CD4-positive, alpha-beta T cell treated with Interleukin-6 at 100 ng/mL for 8 hours (primary cell): ENCODE measurements around the gene ENTPD2.
A peak's percentile ranks its signal among the peaks of the same experiment; 100 is the strongest.

Experiments used
- DNase-seq: peaks from one replicate; pipeline ENCODE4 v3.0.0-alpha.2; 2020; ENCODE audit warnings: mixed read lengths, low spot score

Gene ENTPD2

DNA sequence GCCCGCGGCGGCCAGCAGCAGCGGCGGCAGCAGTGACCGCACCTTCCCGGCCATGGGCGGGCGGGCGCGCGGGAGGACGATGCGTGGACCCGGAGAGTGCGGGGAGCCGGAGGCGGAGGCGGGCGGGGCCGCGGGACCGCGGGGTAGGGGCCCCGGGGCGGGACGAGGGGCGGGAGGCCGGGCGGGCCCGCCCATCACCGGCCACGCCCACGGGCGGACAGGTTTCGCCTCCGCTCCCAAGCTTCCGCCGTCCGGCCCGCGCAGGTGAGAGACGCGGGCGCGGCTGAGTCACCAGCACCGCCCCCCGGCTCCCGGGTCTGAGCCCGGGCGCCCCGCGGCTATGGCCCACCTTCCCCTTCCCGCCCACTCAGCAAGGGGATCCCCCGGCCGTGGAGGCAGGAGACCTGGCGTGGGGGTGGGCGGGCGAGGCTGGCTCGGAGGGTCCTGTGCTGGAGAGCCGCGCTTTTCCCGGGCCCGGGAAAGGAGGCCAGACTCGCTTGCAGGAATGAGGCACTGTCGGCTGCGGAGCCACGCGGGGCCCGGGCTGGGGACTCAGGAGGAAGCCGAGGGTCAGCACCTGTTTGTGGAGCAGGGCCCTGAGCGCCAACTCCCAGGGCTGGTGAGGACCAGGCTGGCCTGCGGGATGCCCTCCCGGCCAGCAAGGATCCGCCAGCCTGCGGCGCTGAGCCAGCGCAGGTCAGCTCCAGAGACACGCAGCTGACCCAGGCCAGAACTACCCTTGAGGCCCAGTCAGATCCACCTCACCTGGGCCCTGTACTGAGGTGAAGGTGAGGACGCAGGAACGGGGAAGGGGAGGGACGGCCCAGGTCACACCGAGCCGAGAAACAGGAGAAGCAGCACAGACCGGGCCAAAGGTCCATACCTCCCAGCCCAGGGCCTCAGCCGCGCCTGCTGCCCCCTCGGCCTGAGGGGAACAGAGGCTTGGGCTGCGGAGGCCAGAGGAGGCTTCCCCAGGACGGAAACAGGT lies at the start of gene ENTPD2:
ENTPD2 (minus strand) TSS at position 118 of the 988 bp plus-strand sequence; CDS start at position 54, 64 bp downstream.
- peak; percentile 31 for DNase-seq

DNA sequence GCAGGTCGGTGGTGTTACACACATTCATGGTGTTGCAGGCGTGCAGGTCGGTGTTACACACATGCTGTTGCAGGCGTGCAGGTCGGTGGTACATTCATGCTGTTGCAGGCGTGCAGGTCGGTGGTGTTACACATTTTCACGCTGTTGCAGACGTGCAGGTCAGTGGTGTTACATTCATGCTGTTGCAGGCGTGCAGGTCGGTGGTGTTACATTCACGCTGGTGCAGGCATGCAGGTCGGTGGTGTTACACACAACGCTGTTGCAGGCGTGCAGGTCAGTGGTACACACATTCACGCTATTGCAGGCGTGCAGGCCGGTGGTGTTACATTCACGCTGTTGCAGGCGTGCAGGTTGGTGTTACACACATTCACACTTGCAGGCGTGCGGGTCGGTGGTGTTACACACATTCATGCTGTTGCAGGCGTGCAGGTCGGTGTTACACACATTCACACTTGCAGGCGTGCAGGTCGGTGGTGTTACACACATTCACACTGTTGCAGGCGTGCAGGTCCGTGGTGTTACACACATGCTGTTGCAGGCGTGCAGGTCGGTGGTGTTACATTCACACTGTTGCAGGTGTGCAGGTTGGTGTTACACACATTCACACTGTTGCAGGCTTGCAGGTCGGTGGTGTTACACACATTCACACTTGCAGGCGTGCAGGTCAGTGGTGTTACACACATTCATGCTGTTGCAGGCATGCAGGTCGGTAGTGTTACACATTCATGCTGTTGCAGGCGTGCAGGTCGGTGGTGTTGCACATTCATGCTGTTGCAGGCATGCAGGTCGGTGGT lies 49.5 kb upstream of the ENTPD2 start:
- DNase-seq: no peak

DNA sequence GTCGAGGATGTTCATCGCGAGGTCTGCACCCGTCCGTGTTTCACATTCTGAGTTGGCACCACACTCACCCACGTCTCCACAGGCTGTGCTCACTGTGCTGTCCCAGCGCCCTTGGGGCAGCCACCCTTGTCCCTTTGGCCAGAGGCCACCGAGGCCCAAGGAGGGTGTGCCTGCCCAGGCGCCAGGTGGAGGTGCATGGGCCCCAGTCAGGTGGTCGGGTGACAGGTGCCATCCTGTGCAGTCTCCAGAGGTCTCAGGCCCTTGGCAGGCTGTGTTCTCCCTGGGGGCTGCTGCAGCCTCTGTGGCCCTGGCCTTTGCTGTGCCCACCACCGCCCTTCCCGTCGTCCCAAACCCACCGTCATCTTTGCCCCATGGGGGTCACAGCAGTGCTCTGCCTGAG lies 45.4 kb upstream of the ENTPD2 start:
- no peak for DNase-seq

DNA sequence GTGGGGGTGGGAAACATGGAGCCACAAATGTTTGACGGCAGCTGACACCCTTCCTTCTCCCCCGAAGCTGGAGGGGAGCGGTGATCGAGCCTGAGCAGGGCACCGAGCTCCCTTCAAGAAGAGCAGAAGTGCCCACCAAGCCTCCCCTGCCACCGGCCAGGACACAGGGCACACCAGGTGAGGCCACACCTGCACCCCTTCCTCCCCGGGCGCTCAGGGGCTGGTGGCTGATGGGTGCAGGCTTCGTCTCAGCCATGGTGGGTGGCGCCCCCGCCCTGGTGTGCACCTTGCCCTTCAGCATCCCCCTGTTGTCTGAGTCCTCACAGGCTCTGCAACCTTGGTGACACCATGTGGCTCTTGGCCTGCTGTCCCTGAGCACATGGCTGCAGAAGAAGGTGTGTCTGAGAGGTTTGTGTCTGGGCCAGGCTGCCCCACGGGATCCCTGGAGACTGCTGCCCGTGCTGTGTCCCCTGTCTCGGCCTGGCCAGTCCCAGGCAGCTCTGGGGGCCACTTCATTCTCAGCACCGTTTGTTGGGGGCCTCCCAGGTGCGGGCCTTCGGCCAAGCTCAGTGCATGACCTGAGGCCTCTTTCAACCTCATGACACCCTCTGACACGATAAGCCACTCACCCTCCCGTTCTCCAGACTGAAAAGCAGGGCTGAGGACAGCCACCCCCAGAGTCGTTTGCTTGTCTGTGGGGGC lies 44.1 kb upstream of the ENTPD2 start:
- DNase-seq: no peak

DNA sequence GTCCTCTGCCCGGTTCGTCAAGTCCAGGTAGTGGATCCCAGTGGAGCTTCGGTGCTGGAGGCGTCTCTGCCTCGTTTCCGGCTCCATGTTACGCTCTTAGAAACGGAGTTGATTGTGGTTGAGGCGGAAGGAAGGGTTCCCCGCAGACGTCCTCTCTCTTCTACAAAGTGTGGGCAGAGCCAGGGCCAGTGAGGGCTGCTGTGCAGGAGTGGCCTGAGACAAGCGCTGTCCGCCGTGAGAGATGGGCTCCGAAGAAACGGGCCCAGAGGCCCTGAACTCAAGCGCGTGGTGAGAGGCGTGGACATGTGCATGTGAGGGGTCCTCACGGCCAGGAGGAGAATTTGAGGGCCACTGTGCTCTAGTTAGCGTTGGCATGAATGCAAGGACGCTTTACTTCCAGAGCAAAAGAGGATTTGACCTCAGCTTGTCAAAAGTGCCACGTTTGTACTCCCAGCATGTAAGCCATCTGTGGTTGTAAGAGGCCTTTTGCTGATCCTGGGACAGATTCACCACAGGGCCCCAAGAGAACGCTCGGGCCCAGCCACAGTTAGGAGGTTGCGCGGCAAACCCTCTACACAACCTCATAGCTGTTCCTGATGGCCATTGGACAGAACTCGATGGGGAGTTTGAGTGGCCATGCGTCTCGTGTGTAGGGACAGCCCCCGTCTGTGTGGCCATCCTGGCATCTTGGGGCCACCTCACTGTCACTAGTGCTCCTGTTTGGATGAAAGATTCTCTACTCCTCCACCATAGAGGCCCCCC lies 43.1 kb upstream of the ENTPD2 start:
- no peak for DNase-seq

DNA sequence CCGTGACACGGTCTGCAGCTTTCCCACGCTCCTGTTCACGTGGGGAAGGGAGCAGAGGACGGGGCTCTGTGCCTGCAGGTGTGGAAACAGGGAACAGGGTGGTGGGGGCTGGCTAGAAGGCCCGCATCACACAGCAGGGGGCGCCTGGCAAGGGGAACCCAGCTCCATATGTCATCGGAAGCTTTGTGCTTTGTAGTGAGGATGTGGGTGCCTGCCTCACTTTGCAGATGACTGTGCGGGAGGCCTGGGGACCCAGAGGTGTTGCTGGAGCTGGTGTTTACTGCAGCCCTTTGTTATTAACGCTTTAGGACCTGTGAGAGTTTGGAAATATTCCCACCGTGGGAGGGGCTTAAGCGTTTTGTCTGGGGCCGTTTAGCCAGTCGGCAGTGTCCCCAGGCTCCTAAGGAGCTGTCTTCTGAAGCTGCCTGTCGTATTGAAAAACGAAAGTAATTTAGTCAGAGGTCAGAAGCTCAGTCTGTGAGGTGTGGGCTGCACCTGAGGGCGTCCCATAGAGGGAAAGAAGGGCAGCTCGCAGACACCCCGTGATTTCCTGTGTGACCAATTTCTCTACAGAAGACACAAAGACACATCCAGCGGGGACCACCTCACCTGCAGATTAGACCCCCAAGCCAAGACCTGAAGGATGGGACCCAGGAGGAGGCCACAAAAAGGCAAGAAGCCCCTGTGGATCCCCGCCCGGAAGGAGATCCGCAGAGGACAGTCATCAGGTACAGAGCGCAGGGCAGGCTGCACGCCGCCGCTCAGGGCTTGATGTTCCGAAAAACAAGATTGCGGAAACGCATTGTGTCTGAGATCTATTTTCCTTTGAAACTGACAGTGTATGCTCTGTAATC lies 42.0 kb upstream of the ENTPD2 start:
- peak; percentile 89 for DNase-seq

DNA sequence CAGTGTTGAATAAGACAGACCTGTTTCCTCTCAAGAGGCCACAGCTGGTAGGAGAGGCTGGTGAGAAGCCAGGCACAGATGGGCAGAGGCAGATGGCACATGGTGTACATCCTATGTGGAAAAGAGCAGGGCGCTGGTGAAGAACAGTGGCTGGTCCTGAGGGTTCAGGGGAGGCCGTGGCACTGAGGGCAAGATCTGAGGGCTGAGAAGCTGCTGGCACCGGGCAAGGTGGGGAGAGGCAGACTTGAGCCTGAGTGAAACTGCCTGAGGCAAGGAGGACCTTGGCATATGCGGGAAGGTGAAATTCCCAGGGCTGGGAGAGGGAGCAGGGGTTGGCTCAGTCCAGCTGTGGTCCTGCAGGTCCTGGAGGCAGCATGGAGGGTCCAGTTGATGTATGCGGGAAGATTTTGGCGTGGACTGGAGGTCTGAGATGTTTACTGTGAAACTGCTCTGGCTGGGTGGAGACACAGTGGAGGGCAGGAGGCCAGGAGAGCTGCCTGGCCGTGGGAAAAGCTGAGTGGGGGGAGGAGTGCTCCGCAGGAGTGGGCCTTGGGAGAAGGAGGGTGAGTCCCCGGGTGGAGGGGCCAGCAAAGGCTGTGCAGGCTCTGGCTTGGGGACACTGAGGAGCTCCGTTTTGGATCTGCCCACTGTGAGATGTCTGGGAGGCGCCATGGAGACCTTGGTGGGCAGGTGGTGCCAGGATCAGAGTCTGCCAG lies 35.5 kb upstream of the ENTPD2 start:
- no peak for DNase-seq

DNA sequence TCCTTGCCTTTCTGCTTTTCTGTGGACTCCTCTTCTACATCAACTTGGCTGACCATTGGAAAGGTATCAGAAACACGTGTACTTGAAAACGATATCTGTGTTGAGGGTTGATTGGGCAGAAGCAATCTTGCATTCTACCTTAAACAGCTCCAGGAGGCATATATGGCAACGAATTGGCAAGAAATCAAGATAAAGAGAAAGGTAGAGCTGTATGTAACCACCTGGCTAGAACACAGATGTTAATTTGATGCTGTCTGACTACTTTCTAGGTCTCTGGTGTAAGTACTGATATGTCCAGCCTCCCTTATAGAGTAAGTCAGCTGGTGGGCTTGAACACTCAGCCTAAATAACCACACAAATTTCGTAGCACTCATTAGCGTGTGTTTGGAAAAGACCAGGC lies 34.3 kb upstream of the ENTPD2 start:
- no peak for DNase-seq

DNA sequence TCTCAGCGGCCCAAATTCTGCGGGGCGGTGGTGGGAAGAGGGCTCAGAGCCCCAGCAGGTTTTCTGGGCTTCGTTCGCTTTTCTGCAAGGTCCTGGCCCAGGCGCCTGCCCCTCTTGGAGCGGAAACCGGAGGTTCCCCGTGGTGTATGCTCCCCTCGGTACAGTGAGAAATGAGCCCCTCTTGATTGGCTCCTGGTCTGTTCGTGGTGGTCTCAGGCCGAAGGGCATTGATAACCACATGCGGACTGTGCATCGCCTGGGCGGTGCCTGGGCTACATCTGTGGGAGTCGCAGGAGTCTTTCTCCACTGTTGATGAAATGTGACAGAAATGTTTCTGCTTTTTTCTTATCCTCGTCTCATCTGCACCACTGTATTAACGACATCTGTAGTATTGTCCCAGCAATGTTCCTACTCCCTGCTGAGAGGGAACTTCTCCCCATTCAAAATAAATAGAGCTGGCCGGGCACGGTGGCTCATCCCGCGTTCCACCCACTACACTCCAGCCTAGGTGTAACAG lies 33.6 kb upstream of the ENTPD2 start:
- DNase-seq: no peak

DNA sequence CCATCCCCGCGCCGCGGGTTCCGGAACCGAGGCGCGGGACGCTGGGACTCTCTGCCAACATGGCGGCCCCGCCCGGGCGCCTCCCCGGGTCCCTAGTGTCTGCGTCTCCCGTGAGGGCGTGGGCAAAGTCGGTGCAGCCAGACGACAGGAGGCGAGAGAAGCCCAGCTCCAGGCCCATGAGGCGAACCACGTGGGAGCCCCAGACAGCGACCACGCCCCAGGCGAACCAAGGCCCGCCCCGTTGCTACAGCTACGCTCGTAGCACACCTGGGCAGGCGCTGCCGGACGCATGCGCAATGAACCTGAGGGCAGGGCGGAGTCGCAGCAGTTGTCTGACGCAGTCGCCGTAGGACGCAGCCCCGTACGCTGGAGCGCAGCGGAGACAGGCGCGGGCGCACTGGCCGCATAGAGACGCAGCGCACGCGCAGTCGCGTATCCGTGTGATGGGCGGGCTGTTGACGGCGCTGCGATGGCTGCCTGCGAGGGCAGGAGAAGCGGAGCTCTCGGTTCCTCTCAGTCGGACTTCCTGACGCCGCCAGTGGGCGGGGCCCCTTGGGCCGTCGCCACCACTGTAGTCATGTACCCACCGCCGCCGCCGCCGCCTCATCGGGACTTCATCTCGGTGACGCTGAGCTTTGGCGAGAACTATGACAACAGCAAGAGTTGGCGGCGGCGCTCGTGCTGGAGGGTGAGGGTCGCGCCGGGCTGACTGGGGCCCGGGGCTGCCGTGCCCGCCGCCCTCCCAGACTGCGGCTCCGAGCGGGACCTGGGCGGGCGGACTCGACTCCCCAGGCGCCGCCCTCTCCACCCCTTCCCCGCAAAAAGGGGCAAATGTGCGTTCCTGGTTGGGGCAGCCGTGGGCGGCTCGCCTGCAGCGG lies 32.9 kb upstream of the ENTPD2 start, which contains the start of gene MAN1B1:
MAN1B1 (plus strand) TSS at position 455 of the 878 bp plus-strand sequence; CDS start at position 470, 15 bp downstream.
- DNase-seq: peak; percentile 100

DNA sequence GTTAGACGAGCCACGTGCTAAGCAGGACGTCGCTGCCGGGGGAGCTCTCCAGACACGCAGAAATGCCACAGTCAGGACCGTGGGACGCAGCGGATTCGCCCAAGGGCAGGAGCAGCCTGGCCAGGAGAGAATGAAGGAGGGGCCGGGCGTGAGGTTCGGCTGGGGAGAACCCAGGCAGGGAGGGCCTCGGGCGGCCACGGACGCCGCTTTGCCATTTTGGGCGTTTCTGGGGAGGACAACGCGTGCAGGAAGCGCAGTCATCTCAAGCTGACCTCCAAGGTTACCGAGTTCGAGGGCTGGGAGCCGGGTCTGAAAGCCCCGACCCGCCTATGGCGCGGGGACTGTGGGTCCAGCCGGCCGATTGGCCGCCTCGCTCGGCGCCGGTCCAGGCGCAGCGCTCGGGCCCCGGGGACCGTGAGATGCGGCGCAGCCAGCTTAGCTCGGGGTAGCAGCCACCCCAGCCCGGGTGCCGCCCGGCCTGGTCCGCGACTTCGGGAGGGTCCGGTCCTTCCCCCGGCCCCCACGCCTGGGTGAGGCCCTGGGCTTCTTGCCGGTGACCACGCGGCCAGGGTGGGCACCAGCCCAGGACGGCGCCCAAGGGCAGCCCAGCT lies 32.2 kb upstream of the ENTPD2 start:
- DNase-seq: no peak

DNA sequence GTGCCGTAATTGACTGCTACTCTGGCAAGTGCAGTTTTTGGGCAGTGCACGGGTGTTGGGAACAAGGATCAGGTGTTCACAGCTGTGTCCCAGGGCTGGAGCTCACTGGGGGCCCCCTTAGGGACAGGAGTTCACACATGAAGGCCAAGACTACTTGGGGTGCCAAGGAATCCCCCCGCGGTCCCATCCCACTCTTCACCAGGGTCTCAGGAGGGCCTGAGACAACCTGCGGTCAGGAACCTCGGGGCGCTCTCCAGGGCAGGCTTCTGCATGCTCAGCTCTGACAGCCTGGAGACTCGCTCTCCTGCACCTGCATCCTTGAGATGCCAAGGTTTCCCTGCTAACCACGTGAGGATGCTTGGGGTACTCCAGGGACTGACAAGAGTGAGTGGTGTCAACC lies 30.7 kb upstream of the ENTPD2 start:
- DNase-seq: no peak

DNA sequence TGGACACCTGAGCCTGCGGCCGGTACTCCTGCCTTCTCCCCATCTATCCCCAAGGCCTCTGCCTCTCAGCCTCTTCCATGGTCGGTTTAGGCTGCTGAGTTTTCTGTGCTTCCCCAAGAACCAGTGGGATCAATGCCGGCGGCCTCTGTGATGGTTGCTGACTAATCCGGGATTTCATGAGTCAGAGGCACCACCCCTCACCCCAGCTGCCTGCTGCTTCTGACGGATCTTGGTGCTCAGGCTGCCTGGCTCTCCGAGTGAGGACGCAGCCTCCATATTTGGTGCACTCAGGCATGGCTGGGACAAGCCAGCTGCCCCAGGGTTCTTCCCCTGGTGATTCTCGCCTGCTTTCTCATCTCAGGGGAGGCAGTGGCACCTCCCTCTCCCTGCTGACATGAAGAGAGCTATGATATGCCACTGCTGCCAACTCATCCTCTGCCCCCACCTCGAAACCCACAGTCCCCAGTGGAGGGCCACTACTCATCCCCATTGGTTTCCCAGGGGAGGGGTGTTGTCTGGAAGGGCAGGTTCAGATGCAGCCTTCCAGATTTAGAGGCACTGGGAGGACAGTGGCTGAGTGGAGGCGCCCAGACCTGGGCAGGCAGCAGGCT lies 29.6 kb upstream of the ENTPD2 start:
- DNase-seq: no peak

DNA sequence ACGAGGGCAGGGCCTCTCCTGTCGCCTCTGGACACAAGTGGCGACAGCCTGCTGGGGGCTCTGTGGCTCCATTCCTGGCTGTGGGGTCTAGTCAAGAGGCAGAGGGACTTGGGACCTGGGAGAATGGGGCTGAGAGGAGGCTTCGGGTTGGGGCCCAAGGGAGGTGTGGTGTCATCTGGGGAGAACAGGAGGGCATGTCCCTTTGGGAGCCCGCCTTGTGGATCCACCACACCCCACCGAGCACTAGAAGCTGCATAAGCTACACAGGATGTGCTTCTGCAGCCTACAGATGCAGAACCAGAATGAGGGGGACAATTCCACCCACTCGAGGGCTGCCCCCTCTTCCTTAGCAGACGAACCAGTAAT lies 29.0 kb upstream of the ENTPD2 start:
- DNase-seq: no peak

DNA sequence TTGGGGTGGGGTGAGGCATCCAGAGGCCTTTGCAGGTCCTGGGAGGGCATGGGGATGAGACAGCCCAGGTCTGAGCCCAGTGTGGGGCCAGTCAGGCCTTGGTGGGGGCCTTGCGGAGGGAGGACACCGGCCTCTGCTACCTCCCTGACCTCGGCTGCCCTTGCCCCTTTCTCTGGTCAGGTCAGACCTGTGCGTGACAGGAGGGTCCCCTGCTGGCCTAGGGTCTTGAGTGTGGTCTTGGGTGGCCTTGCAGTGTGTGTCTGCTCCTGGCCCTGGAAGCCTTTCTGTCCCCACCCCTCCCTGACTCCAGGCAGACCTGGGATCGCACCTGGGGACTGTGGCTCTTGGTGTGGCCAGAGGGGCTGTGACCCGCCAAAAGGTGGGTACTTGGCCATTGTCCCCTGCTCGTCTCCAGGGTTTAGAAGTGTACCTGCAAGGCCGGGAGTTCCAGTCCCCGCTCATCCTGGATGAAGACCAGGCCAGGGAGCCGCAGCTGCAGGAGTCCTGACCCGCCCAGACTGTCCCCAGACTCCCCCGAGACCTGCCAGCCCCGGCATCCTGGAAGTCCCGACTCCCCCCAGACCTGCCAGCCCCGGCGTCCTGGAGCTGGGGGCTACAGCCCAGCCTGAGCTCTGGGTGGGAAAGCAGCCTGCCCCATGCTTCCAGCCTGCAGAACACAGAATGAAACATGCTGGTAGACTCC lies 28.5 kb upstream of the ENTPD2 start:
- DNase-seq: no peak

DNA sequence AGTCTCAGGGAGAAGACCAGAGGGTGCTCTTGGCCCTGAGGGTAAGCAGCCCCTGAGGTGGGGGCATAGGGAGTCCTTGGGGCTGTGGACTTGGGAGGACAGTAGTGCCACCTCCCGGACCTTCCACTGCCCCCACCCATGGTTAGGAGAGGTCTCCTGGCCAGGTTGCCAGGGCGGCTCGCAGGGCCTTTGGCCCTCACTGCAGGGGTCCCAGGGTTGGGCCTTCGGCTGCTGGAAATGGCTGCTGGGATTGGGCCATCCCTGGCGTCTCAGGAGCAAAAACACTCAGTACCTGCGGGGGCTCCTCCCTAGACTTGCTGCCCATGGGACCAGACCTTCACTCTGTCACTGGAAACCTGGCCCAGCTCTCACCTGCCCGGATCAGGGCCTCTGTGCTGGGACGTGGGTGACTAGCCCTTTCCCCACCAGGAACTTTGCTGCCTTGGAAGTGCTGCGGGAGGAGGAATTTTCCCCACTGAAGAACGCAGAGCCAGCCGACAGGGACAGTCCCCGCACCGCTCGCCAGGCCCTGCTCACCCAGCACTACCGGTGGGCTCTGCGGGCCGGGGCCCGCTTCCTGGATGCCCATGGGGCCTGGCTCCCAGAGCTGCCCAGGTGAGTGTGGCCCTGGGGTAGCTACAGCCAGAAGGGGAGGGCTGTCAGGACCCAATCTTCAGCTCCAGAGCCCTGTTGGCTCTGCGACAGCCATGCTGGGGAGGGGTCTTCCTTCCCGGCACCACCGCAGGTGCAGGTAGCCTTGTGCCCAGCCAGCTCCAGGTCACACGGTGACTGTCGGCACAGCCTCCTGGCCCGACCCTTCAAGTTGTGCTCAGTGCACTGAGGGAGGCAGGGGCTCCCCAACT lies 26.6 kb upstream of the ENTPD2 start:
- no peak for DNase-seq
